K562 (cell line): ENCODE results near the gene SNX25. TPM values are rescaled to one million over a fixed set of nuclear protein-coding genes. Genes with fewer than 3 reads are reported as not detected.

Experiments used
- ARNT ChIP-seq, 2 experiments: fragments of 450-650 bp; IDR thresholded peaks; 2 replicates each; pipeline ENCODE4 v1.6.1; 2016; ENCODE audit warnings: mild to moderate bottlenecking in 1 of 2
- ATF4 ChIP-seq: fragments of 450-650 bp; formaldehyde crosslinking; IDR thresholded peaks from 2 replicates; pipeline ENCODE4 v1.4.0; 2022; ENCODE audit warnings: mild to moderate bottlenecking, moderate library complexity
- CREB1 ChIP-seq, 2 experiments: sonication (generic) in 1 of 2; formaldehyde crosslinking in 1 of 2; IDR thresholded peaks; 2 replicates each; pipeline versions ENCODE4 v1.6.1 to v1.8.0; 2012 to 2022; ENCODE audit warnings: inconsistent platforms in 1 of 2, mild to moderate bottlenecking in 1 of 2, missing genetic modification reagents in 1 of 2, moderate library complexity in 1 of 2
- DACH1 ChIP-seq: fragments of 450-650 bp; IDR thresholded peaks from 2 replicates; pipeline ENCODE4 v1.6.1; 2018; ENCODE audit not compliant: partially characterized antibody
- DPF2 ChIP-seq: fragments of 450-650 bp; IDR thresholded peaks from 2 replicates; pipeline ENCODE4 v1.6.1; 2016
- EZH2 ChIP-seq: IDR thresholded peaks from 2 replicates; pipeline ENCODE4 v1.6.1; 2012; ENCODE audit warnings: low read depth, mild to moderate bottlenecking, inconsistent platforms, low read length, borderline replicate concordance
- FOXJ2 ChIP-seq: fragments of 200-800 bp; sonication (Bioruptor generic); IDR thresholded peaks from 2 replicates; pipeline ENCODE4 v1.6.1; 2016; ENCODE audit warnings: missing genetic modification characterization, missing compliant biosample characterization
- FOXK2 ChIP-seq, 2 experiments: fragments of 450-650 bp; IDR thresholded peaks in 1 of 2; conservative IDR thresholded peaks in 1 of 2; 2 replicates each; pipeline ENCODE4 v1.6.1; 2016; ENCODE audit warnings: low read depth in 2 of 2, mild to moderate bottlenecking in 1 of 2
- FOXP1 ChIP-seq: sonication (generic); formaldehyde crosslinking; IDR thresholded peaks from 2 replicates; pipeline ENCODE4 v1.8.0; 2022; ENCODE audit warnings: mild to moderate bottlenecking, missing genetic modification reagents
- IRF9 ChIP-seq: fragments of 450-650 bp; IDR thresholded peaks from 2 replicates; pipeline ENCODE4 v1.6.1; 2016; ENCODE audit warnings: missing biosample characterization, missing genetic modification characterization
- MIER1 ChIP-seq: fragments of 450-650 bp; IDR thresholded peaks from 2 replicates; pipeline ENCODE4 v1.6.1; 2016; ENCODE audit warnings: antibody characterized with exemption, mild to moderate bottlenecking, low read depth
- NCOA6 ChIP-seq: fragments of 450-650 bp; IDR thresholded peaks from 2 replicates; pipeline ENCODE4 v1.6.1; 2017; ENCODE audit warnings: mild to moderate bottlenecking
- PBX2 ChIP-seq, 2 experiments: IDR thresholded peaks in 1 of 2; conservative IDR thresholded peaks in 1 of 2; 2 replicates each; pipeline ENCODE4 v1.6.1; 2016; ENCODE audit warnings: low read depth in 2 of 2, mild to moderate bottlenecking in 1 of 2, missing compliant biosample characterization in 1 of 2, missing genetic modification characterization in 1 of 2, moderate library complexity in 1 of 2
- RBM25 ChIP-seq: fragments of 200-400 bp; formaldehyde crosslinking; IDR thresholded peaks from 2 replicates; pipeline ENCODE4 v1.6.1; 2018; ENCODE audit warnings: low read length, low read depth, moderate library complexity; ENCODE audit not compliant: severe bottlenecking
- SMAD3 ChIP-seq: fragments of 450-650 bp; formaldehyde crosslinking; conservative IDR thresholded peaks from 2 replicates; pipeline ENCODE4 v1.4.0; 2020; ENCODE audit warnings: mild to moderate bottlenecking
- SMARCA4 ChIP-seq: fragments of 450-650 bp; IDR thresholded peaks from 2 replicates; pipeline ENCODE4 v1.6.1; 2016
- USF1 ChIP-seq: sonication (generic); formaldehyde crosslinking; IDR thresholded peaks from 2 replicates; pipeline ENCODE4 v1.9.0; 2022; ENCODE audit warnings: mild to moderate bottlenecking, missing genetic modification reagents
- XRCC5 ChIP-seq: fragments of 200-400 bp; formaldehyde crosslinking; IDR thresholded peaks from 2 replicates; pipeline ENCODE4 v1.6.1; 2017; ENCODE audit warnings: low read depth, mild to moderate bottlenecking, low read length
- ZBTB49 ChIP-seq: sonication (generic); formaldehyde crosslinking; IDR thresholded peaks from 2 replicates; pipeline ENCODE4 v1.8.0; 2022; ENCODE audit warnings: missing genetic modification reagents, mild to moderate bottlenecking, borderline replicate concordance
- ZNF511 ChIP-seq: sonication (generic); formaldehyde crosslinking; IDR thresholded peaks from 2 replicates; pipeline ENCODE4 v1.8.0; 2022; ENCODE audit warnings: mild to moderate bottlenecking, missing genetic modification reagents
- ZNF668 ChIP-seq: fragments of 250-450 bp; sonication (Bioruptor Pico); IDR thresholded peaks from 2 replicates; pipeline ENCODE4 v1.8.0; 2022; ENCODE audit warnings: mild to moderate bottlenecking, inconsistent platforms
- polyA plus RNA-seq, 8 experiments: library from polyadenylated mRNA; depleted of rRNA in 4 of 8; stranded (reverse) in 5 of 8; unstranded in 3 of 8; fragments of >200 nt; fragmentation: Nextera tagmentation in 2 of 8; fragmentation: Illumina TruSeq in 1 of 8; extraction: Ambion mirVana in 2 of 8; extraction: Trizol in 1 of 8; gene quantifications; 2 replicates each; pipeline versions ENCODE4 v1.2.1 to v1.2.3, GENCODE V29; 2011 to 2014; ENCODE audit warnings: inconsistent platforms in 1 of 8, missing spikeins in 1 of 8
- total RNA-seq, 7 experiments: library from RNA; depleted of rRNA in 6 of 7; stranded (reverse); fragments of >200 nt in 6 of 7; fragmentation: Illumina TruSeq in 2 of 7; extraction: Trizol in 2 of 7; gene quantifications; 2 replicates each; pipeline versions ENCODE4 v1.2.1 to v1.2.3, GENCODE V29; 2011 to 2021; ENCODE audit warnings: low replicate concordance in 1 of 7

Gene SNX25
- total and polyA plus RNA-seq, 9 of the 15 experiments (the other 6 are each of a cell fraction or from before 2014, with no cell fraction given) = 2.5 to 23.4 (median 13.3) TPM

GRCh38 chr4:185167234-185167633, 42.2 kb upstream of the SNX25 start (continued):
- TF ChIP-seq ZNF511 = no peak; the same call in 1 of the 2 replicates
- no peak for TF ChIP-seq IRF9
- peak; percentile 49; the same call in 1 of the 2 replicates for TF ChIP-seq FOXJ2 (tag)
- no peak for TF ChIP-seq MIER1
- peak; percentile 64 for TF ChIP-seq DPF2
- TF ChIP-seq PBX2 (CRISPR knock-in tag; IDR thresholded peaks at IDR 0.05; ENCODE audit: low read depth) = no peak
- no peak for TF ChIP-seq PBX2 (tag; conservative IDR thresholded peaks at IDR 0.05; ENCODE audit: low read depth)
- no peak for TF ChIP-seq EZH2
- no peak for TF ChIP-seq ZBTB49 (CRISPR knock-in tag)
- TF ChIP-seq XRCC5 = no peak
- no peak for TF ChIP-seq CREB1 (IDR thresholded peaks at IDR 0.05)
- no peak for TF ChIP-seq CREB1 (CRISPR knock-in tag; IDR thresholded peaks at IDR 0.05)
- TF ChIP-seq NCOA6 = no peak
- no peak for TF ChIP-seq RBM25
- TF ChIP-seq ATF4 = no peak
- no peak for TF ChIP-seq USF1 (CRISPR knock-in tag)
- TF ChIP-seq DACH1 = no peak
- no peak for TF ChIP-seq FOXK2 (conservative IDR thresholded peaks at IDR 0.05 in 1 of 2, IDR thresholded peaks at IDR 0.05 in 1 of 2; ENCODE audit: low read depth in 2 of 2)
- no peak for TF ChIP-seq SMAD3 (CRISPR knock-in tag)
- no peak; the same call in 1 of the 2 replicates for TF ChIP-seq FOXP1
- TF ChIP-seq ARNT (IDR thresholded peaks at IDR 0.05) = no peak
- TF ChIP-seq ZNF668 (CRISPR knock-in tag) = no peak
- TF ChIP-seq SMARCA4 = peak; percentile 76
